Tongue (tissue), 2 donors: ENCODE data around the gene EIF1. TPM values are rescaled to one million over a fixed set of nuclear protein-coding genes. Genes with fewer than 3 reads are reported as not detected.
A peak's percentile ranks its signal among the peaks of the same experiment; 100 is the strongest.
"Not testable (repeated sequence)": the region's sequence is repeated elsewhere in the genome, so short reads cannot be mapped to it uniquely, and the experiment has no call there.

Experiments
- DNase-seq: peaks from one replicate; pipeline ENCODE4 v3.0.0-alpha.2; 2015
- total RNA-seq: library from RNA; depleted of rRNA; stranded (reverse); fragments of >200 nt; gene quantifications from one replicate; pipeline ENCODE4 v1.2.3, GENCODE V29; 2014

The EIF1 gene
- total RNA-seq, 1 donor from 2014 or later, result 261 TPM

DNA sequence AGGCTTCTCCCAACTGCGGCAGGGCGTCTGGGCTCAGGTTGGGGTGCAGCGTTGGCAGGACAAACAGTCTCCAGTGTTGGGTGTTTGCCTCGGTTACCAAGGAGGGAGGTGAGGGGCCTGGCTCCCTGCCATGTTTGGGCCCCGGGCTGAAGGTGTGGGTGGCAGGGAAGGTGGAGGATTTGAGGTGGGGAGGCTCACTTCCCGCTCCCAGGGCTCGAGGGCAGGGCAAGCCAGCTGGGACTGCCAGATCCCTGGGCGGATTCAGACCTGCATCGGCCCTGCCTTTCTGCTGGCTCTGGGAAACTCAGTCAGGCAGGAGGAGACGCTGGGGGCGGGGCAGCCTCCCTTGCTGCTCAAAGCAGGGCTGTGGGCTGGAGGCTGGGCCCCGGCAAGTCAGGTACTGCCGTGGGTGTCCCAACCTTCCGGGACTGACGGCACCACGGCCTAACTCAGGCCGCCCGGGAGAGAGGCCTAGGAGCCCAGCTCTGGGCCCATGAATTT is 33.0 kb upstream of the EIF1 start:
- DNase-seq, result peak; percentile 83

DNA sequence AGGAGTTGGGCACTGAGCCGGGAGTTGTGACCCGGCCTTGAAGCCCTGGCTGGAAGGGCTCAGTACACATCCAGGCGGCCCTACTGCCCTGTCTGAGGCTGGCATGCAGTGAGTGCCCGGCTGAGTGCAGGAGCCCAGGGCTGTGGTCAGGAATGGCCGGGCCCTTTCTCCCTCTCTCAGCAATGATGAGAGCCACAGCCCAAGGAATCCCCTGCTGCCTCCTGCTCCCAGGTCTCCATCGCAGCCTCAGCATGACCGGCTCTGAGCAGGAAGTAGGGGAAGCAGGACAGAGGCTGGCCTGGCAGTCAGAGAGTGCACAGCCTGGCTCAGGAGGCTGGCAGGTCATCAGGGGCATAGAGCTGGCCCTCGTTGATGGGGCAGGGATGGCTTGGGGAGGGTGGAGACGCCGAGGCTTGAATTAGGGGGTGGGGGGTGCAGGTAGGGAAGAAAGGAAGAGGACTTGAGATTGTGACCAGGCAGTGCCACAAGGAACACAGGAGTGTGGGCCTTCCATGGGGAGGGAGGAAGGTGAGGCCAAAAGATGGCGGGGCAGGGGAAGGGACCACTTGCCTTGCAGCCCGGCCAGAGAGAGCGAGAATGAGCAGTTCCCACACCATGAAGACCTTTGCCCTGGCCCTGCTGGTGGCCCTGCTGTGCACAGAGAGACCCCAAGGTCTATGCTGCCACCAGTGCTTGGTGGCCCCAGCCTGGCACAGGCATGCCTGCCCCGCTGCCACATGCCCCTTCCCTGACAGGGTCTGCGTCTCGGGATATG is 32.2 kb upstream of the EIF1 start:
- no peak for DNase-seq

DNA sequence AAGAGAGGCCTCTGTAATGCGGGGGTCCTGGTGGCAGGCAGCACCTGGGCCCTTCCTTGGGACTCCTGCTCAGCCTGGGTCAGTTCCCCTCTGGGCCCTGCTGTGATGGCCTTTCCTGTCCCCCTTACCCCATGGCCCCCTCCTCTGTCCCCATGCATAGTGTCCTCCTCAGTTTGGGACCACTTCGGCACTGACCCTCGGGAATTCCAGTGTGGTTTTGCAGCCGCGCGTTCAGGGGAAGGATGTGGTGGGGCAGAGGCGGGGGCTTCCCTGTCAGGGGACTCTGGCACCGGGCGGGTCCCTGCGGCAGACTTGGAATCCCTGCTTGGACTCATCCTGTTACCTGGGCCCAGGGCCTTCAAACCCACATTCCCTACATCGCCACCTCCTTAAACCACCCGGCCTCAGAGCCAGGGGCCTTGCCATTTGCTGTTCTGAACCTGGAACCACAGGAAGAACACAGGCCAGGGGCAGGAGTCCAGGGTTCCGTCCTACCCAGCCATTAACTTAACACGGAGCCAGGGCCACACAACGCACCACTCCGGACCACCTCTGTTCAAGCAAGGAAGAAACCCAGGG is 31.4 kb upstream of the EIF1 start:
- DNase-seq, result no peak

DNA sequence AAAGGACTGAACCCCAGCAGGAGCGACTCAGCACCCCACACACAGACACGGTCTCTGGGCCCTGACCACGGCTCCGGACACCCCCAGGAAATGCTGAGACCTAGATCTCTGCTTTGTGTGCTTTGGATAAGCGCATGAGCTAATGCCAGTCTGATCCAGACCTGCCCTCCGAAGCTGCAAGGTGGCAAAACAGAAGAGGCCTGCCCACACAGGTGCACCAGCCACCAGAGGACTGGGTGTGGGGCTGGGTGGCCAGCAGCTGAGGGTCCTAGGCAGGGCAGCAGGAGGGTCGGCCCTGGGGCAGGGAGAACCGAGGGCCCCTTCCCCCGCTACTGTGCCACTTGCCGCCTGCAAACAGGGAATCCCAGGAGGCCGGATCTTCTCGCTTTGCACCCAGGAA is 30.7 kb upstream of the EIF1 start:
- DNase-seq, result no peak

DNA sequence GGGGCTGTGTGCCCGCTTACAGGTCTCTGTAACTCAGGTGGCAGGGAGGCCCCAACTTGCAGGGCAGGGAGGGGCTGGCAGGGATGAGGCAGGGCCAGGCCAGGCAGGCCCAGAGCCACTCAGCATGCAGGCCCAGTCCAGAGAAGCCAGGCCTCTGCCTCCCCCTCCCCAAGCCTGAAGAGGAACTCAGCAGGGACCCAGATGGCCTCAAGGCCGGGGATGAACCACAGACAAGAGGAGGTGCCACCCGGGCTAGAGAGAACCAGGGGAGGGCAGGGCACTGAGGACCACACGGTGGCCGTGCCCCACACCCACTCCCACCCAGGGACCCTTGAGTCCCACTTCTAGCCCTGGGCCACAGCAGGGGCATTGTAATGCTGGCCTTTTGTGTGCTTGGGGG is 29.8 kb upstream of the EIF1 start:
- no peak for DNase-seq

DNA sequence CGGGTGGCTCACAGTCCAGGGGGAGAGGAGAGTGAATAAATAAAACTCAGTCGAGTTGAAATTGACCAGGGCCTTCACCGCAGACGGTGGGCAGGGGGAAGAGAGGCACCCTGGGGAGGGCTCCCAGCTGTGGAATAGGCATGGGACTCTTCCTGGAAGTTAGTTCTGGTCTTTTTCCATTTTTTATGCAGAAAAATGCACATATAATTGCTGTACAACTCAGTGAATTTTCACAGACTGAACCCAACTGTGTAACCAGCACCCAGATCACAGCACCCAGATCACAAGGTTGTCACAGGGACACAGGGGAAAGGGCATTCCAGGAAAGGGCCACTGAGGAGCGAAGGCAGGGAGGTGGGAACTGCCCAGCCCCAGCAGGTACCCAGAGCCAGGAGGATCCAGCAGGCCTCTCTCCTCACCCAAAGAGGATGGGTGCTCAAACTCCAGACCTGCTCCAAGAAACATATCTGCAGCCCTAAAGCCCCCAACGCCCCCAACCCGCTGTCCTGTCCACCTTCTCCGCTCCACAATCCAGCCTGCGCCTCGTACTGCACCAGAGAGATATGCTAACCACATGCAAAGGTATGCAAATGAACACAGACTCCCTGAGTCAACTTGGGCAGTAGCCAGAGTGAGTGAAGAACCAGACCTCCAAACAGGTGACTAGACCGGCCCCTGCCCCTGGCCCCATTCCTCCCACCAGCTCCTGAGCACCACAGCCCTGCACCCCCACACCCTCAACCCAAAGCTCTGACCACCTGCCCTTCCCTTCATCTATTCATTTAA is 29.1 kb upstream of the EIF1 start:
- DNase-seq, result no peak

DNA sequence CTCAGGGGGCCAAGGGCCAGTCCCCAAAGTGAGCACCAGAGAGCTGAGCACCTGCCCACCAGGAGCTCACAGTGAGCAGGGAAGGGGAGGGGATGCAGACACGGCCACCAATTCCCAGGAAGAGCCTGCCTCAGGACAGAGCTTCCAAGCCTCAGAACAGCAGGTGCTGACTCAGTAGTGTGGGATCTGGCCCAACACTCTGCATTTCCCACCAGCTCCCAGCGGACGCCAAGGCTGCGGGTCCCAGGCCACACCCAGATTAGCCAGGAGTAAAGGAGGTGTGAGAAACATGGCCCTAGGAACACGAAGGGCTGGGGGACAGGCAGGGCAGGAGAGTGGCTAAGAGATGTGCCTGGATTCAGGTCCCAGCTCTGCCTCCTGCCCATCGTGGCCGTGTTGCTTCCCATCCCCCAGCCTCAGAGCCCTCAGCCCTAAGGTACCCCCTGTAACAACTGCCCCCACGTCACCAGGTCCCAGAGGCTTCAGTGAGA is 28.4 kb upstream of the EIF1 start:
- no peak for DNase-seq

DNA sequence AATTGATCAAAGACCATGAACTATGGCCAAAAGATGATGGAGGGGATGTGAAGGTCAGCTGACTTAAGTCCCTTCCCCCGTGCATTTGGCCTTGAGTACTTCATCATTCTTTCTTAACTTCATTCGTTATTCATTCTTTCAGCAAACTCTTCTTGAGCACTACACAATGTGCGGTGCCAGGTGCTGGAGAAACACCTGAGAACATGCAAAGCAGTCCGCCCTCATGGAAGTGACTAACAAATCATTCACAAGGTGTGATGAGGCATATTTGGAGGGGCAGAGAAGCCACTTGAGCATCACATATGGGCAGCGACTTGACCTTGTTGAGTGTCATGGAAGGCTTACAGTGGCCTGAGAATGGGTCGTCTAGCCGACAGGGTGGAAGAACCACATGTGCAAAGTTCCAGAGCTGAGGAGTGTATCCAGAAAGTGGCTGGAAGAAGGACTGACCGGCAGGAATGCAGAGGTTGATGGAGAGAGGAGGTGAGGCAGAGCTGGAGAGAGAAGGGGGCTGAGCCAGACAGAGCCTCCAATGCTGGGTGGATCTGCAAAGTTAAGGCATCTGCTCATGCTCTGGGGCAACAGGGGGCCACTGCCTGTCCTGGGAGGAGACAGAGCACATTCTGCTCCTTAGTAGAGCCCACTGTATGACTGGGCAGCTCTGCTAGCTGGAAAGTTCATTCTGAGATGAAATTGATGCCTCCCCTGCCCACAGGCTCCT is 25.1 kb upstream of the EIF1 start:
- DNase-seq, result no peak

DNA sequence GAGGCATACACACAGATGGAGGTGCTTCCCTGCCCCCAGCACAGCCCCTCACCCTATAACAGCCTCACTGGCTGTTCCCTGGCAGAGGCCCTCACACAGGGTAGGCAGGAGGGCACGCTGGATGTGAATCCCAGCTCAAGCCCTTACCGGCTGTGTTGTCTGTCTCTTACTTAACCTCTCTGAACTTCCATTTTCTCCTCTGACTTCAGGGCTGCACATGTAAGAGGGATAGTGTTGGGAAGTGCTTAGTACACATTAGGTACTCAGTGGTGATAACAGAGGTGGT is 24.6 kb upstream of the EIF1 start:
- DNase-seq, result no peak

DNA sequence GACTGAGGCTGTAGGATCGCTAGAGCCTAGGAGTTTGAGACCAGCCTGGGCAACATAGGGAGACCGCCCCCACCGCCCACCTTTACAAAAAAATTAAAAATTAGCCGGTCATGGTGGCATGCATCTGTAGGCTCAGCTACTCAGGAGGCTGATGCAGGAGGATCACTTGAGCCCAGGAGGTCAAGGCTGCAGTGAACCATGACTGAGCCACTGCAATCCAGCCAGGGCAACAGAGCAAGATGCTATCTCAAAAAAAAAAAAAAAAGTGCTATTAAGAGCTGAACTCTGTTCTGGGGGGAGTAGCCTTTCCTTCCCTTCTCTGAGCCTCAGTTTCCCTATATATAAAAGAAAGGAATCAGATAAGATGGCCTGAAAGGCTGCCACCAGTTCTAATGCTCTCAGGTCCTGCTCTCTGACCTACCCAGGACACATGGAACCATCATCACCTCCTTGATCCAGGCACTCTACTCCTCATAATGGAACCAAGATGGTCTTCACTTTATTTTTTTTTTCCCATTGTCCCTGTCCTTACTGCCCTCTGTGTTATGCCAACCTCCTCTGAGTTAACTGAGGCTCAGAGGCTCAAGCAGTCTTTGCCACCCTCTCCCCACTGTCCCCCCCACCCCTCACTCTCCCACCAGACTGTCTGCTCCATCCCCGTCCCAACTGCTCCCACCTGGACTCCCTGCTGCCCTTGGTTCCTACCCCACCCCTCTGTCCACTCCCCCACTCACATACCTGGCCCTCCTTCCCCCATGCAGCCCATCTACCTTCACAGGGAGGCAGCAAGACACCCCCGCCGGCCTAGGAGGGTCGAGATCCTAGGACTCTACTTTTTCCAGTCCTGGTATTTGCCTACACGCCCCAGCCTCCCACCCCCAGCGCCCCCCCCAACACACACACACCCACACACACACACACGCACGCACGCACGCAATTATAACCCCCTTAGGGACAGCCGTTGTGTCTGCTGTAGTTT is 23.8 kb upstream of the EIF1 start:
- no peak for DNase-seq

DNA sequence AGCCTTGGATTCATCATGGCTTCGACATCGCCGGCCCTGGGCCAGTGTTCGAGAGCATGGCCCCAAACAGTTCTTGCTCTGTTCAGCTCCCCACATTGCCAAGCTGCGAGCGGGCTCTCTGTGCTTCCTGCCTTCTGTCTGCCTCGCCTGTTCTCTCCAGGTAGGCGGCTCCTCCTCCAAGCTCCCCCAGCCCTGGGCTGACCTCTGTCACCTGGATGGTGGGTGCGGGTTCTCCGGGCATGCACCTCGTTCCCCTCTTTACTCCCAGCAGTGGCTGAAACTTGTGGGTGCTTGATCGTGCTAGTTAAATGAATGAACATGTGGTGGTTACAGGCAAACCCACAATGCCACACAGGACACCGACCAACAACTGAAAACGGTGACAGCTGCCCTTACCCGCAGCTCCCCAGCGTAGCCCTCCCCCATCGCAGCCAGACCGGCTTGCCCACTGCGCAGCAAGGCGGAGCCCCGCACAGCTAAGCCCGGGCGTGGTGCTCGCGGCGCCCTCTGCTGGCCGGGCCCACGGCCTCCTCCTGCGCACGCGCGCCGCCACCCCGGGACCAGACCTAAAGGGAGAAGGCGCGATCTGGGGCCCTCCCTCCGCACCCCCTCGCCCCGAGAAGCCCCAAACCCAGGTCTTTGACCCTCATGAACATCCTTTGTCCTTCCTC is 23.0 kb upstream of the EIF1 start:
- DNase-seq, result peak; percentile 93

DNA sequence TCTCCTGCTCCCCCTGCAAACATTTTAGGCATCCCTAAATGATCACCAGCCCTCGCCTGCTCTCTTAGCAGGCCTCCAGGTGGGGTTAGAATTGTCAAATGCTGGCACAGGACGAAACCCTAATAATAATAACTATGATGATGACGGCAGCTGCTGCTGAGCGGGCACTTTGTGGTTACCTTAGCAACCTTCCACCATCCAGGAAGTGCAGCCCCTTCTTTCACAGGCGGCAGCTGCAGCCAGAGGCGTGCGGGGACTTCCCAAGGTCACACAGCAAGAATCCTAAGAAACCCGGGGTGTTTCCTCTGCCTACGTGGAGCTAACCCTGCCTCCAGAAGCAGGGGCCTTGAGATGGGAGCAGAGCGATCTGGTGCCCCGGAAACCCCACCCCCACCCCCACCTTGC is 22.4 kb upstream of the EIF1 start:
- DNase-seq, result peak; percentile 69

DNA sequence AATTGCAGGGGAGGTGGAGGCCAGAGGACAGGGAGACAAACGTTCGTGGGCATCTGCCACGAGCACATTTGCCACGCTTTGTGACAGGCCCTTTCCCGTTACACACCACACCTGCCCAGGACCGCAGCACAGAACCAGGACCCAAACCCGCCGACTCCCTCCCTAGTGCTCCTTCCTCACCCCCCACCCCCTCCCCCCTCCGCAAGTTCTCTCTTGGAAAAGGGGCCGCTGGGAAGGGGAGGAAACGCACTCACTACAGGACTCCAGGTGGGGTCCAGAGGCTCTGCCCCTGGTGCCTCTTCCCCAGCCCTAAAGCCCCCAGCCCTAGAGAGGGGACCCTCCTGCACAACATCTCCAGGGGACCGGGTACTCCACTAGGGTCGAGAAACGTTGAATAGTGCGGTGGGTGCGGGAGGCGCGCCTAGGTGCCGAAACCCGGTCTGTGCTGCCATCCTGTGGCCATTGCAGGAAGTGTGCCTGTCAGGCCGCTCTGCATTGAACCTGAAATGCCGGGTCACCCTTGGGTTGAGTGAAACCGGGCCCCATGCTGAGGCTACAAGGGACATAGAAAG is 21.9 kb upstream of the EIF1 start:
- peak; percentile 91 for DNase-seq

DNA sequence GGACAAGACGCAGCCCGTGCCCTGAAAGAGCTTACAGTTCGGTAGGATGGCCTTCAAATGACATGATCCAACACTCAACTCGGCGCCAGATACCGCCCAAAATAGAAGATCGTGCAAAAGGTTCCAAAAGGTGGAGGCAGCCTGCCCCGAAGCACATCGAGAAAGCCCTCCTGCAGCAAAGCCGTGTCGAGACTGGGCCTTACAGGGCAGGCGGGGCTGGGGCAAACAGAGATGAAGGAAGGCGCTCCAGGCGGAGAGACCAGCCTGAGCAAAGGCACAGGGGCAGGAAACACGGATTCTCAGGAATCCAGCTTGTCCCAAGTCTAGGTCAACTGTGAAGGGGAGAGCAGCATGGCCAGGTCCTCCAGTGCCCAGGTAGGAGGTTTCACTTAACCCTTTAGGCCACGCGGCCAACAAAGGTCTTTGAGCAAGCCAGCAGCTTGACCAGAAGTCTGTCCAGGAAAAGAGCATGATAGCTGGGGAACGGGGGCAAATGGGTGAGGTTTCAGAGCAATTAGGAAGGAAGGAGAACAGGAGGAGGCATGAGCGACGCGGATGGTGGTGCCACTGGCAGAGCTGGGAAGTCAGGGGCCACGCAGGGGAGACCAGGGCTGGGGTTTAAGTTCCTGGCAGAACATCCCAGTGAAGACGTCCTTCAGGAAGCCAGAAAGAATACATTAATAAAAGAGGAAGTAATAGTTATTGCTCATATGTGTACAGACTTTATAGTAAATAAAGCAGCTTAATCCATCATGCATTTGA is 21.2 kb upstream of the EIF1 start:
- DNase-seq, result no peak

DNA sequence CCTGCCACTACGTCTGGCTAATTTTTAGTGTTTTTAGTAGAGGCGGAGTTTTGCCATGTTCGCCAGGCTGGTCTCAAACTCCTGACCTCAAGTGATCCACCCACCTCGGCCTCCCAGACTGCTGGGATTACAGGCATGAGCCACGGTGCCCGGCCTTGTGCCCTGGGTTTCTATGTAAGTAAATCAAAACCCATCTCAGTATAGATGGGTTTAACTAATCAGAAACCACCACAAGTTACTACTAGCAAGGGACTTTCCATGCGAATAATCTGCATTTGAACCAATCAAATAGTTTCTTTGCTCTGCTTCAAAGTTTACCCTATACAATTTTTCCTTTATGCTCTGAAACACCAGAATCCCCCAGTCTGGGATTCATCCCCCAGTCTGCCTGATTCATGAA is 16.5 kb upstream of the EIF1 start:
- no peak for DNase-seq

DNA sequence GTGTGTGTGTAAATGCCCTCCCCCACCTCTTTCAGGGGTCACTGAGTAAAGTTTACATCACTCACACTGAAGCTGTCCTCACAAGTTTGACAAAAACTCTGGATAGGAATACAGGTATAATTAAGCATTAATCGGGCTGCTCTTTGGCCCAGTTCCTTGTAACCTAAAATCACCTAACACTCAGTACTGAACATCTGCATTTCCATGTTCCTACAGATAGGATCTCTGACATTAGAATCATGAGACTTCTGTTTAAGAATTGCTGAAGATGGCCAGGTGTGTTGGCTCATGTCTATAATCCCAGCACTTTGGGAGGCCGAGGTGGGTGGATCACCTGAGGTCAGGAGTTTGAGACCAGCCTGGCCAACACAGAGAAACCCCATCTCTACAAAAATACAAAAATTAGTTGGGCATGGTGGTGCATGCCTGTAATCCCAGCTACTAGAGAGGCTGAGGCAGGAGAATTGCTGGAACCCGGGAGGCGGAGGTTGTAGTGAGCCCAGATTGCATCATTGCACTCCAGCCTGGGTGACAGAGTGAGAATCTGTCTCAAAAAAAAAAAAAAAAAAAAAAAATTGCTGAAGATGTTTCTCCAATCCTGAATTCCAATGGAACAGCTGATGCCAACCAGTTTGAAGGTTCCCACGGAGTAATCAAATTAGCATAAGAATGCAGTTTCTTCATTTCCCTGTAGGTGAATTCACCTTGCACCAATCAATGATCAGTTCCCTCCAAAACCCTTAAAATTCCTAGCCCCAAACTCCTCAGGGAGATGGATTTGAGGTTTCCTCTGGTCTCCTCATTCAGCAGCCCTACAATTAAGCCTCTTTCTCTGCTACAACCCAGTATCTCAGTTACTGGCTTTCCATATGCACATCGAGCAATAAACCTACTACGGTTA is 13.3 kb upstream of the EIF1 start:
- DNase-seq, result not testable (repeated sequence)

DNA sequence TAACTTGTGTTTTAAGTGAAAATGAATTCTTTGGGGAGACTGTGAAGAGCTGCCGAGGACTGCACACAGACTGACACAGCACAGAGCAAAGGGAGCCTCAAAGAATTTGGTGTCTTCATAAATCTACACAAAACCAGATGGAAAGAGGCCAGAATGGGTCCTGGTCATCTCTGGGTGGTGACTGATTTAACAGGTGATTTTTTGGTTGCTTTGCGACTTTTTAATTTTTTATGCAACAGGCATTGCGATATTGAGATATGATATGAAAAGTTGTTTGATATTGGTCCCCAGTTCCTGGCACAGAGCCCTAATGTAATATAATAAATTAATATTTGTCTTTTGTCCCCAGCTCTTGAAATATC is 12.6 kb upstream of the EIF1 start:
- DNase-seq, result no peak

DNA sequence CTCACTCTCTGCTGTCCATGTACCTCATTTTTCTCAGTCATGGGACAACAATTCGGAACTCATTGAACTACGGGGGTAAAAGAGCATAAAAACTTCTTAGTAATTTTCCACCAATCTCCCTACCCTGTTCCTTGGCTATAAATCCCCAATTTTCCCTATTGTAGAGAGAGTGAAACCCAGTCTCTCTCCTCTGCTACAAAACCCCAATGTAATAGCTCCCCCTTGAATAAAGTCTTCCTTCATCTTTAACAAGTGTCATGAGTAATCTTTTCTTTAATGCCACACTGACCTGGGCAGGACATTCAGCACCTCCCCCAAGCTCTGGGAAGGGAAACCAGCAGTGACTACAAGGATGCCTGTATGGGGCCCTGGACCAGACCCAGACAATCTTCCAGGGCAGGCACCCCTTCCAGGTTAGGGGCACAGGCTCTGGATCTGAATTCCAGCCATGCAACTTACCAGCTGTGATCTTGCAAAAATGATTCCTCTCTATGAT is 10.2 kb upstream of the EIF1 start:
- DNase-seq, result no peak
